DOHH2 (cell line): ENCODE results near the gene USP28.
"Not testable (repeated sequence)": the region's sequence is repeated elsewhere in the genome, so short reads cannot be mapped to it uniquely, and the experiment has no call there.

Source experiments
- H3F3A ChIP-seq: fragments of 200-600 bp; sonication (generic), shearing (Covaris generic); 2 replicates; pipeline ENCODE4 v1.6.0; 2016; ENCODE audit warnings: antibody characterized with exemption, mild to moderate bottlenecking; ENCODE audit not compliant: control insufficient read depth, insufficient read depth
- H3K27ac ChIP-seq: fragments of 200-600 bp; sonication (generic); 2 replicates; pipeline ENCODE4 v1.5.1; 2014; ENCODE audit warnings: low read depth, mild to moderate bottlenecking, low read length, moderate library complexity
- H3K27me3 ChIP-seq: fragments of 200-600 bp; sonication (generic); 2 replicates; pipeline ENCODE4 v1.6.1; 2014; ENCODE audit warnings: mild to moderate bottlenecking, low read length, mixed read lengths; ENCODE audit not compliant: control insufficient read depth
- H3K36me3 ChIP-seq: fragments of 200-600 bp; sonication (generic); 2 replicates; pipeline ENCODE4 v1.6.1; 2014; ENCODE audit warnings: mild to moderate bottlenecking, low read length, moderate library complexity, mixed read lengths; ENCODE audit not compliant: control insufficient read depth
- H3K4me1 ChIP-seq: fragments of 200-600 bp; sonication (generic); 2 replicates; pipeline ENCODE4 v1.6.1; 2014; ENCODE audit warnings: mild to moderate bottlenecking, low read length, mixed read lengths; ENCODE audit not compliant: control insufficient read depth
- H3K4me2 ChIP-seq: fragments of 200-600 bp; sonication (generic); 2 replicates; pipeline ENCODE4 v1.6.0; 2014; ENCODE audit warnings: mild to moderate bottlenecking, low read length, moderate library complexity
- H3K4me3 ChIP-seq: fragments of 200-600 bp; sonication (generic); 2 replicates; pipeline ENCODE4 v1.5.1; 2014; ENCODE audit warnings: mild to moderate bottlenecking, low read length, mixed read lengths
- H3K79me2 ChIP-seq: fragments of 200-600 bp; sonication (generic); 2 replicates; pipeline ENCODE4 v1.6.1; 2014; ENCODE audit warnings: mild to moderate bottlenecking, low read length, mixed read lengths; ENCODE audit not compliant: control insufficient read depth
- H3K9me2 ChIP-seq: fragments of 200-600 bp; sonication (generic); replicated peaks from 2 replicates; pipeline ENCODE4 v1.6.1; 2014; ENCODE audit warnings: mild to moderate bottlenecking, low read length, mixed read lengths; ENCODE audit not compliant: control insufficient read depth
- H3K9me3 ChIP-seq: fragments of 200-600 bp; sonication (generic); 2 replicates; pipeline ENCODE4 v1.6.1; 2014; ENCODE audit warnings: antibody characterized with exemption, low read length, mixed read lengths; ENCODE audit not compliant: control insufficient read depth, insufficient read depth
- H4K20me1 ChIP-seq: fragments of 200-600 bp; sonication (generic); 2 replicates; pipeline ENCODE4 v1.6.0; 2014; ENCODE audit warnings: low read depth, mild to moderate bottlenecking, antibody characterized with exemption, low read length, moderate library complexity; ENCODE audit not compliant: control insufficient read depth, insufficient read depth
- CTCF ChIP-seq: fragments of 200-600 bp; sonication (generic); IDR thresholded peaks from one replicate; pipeline ENCODE4 v1.5.1; 2014; ENCODE audit warnings: antibody characterized with exemption, mild to moderate bottlenecking, low read depth, low read length; ENCODE audit not compliant: poor library complexity, severe bottlenecking
- EZH2phosphoT487 ChIP-seq: fragments of 200-600 bp; sonication (generic); IDR thresholded peaks from 2 replicates; pipeline ENCODE4 v1.6.1; 2017; ENCODE audit warnings: borderline replicate concordance, mild to moderate bottlenecking, antibody characterized with exemption, low read length, moderate library complexity, mixed read lengths

USP28 gene

GRCh38 chr11:113884361-113884836 is 9.0 kb upstream of the USP28 start:
- H4K20me1 ChIP-seq, result no peaks in the 10 kb centered on the region
- H3K9me2 ChIP-seq, result no peaks in the 10 kb centered on the region
- H3K4me2 ChIP-seq, result no peak overlapping the region
- no peak overlapping the region for H3K4me3 ChIP-seq
- H3K27me3 ChIP-seq, result no peaks in the 10 kb centered on the region
- H3K79me2 ChIP-seq, result no peaks in the 10 kb centered on the region
- H3K4me1 ChIP-seq, result 0 out of 2 replicates have a peak, but pooled peaks cover 3% of the 10 kb centered on the region
- TF ChIP-seq CTCF, result no peak
- no peak for TF ChIP-seq EZH2phosphoT487
- H3K27ac ChIP-seq, result no peak overlapping the region
- H3F3A ChIP-seq, result no peaks in the 10 kb centered on the region
- H3K9me3 ChIP-seq, result no peaks in the 10 kb centered on the region
- H3K36me3 ChIP-seq, result no peaks in the 10 kb centered on the region

GRCh38 chr11:113881856-113882255 is 6.5 kb upstream of the USP28 start:
- Histone ChIP-seq H3K4me1 (peaks cover 13% of the 10 kb centered on the region), H3K79me2 (no peaks in the 10 kb centered on the region; the same call in 1 of the 2 replicates), H3K4me2 (no peak overlapping the region), H3K9me2 (no peaks in the 10 kb centered on the region), H3K27ac (no peak overlapping the region), H3F3A (no peaks in the 10 kb centered on the region), H3K27me3 (no peaks in the 10 kb centered on the region), H3K36me3 (no peaks in the 10 kb centered on the region), H3K4me3 (no peak overlapping the region), H4K20me1 (no peaks in the 10 kb centered on the region), H3K9me3 (no peaks in the 10 kb centered on the region)
- no peak for TF ChIP-seq EZH2phosphoT487

- Histone ChIP-seq H3K4me3 (no peak overlapping the region), H3K27me3 (no peaks in the 10 kb centered on the region), H4K20me1 (no peaks in the 10 kb centered on the region), H3K27ac (no peak overlapping the region), H3K4me1 (peaks cover 20% of the 10 kb centered on the region), H3K9me2 (no peaks in the 10 kb centered on the region), H3K9me3 (no peaks in the 10 kb centered on the region), H3F3A (no peaks in the 10 kb centered on the region), H3K79me2 (peaks cover 9% of the 10 kb centered on the region), H3K36me3 (no peaks in the 10 kb centered on the region), H3K4me2 (no peak overlapping the region)
- TF ChIP-seq CTCF (no peak), EZH2phosphoT487 (no peak)
Observed at GRCh38 chr11:113880971-113881370, 5.6 kb upstream of the USP28 start.

- not testable (repeated sequence) for H3K4me3 ChIP-seq, H4K20me1 ChIP-seq, H3F3A ChIP-seq, H3K27me3 ChIP-seq, H3K4me2 ChIP-seq, H3K9me2 ChIP-seq, H3K9me3 ChIP-seq, H3K36me3 ChIP-seq, H3K27ac ChIP-seq
- H3K4me1 ChIP-seq, result peaks cover 19% of the 10 kb centered on the region
- H3K79me2 ChIP-seq, result peaks cover 18% of the 10 kb centered on the region
Observed at GRCh38 chr11:113879446-113879845, 4.1 kb upstream of the USP28 start.
